ENCODE results near the gene ISG20. TPM values are rescaled to one million over a fixed set of nuclear protein-coding genes. Genes with fewer than 3 reads are reported as not detected.

ISG20 gene
- polyA plus RNA-seq, 1 donor (not counting 4 experiments of a cell fraction or from before 2014, with no cell fraction given): 8.9 TPM

GRCh38 chr15:88617790-88618189, 21.0 kb upstream of the ISG20 start:
- H3K4me2 ChIP-seq (ENCODE audit: control insufficient read depth, extremely low read depth, insufficient read depth, low read depth, low read length): no peak overlapping the region
- no peak overlapping the region for H3K27ac ChIP-seq (ENCODE audit: control insufficient read depth, insufficient read depth, low read length)
- H3K9me1 ChIP-seq (ENCODE audit: control insufficient read depth, extremely low read depth, insufficient read depth, low read length): no peaks in the 10 kb centered on the region
- H3K36me3 ChIP-seq (ENCODE audit: control insufficient read depth in 2 of 2, extremely low read depth in 1 of 2, insufficient read depth in 2 of 2, low read length in 2 of 2): no peaks in the 10 kb centered on the region
- FAIRE-seq (no peak), DNase-seq (ENCODE audit: low read depth, low spot score) (no peak)
- H3K9me3 ChIP-seq (ENCODE audit: control insufficient read depth, low read depth, low read length): no peaks in the 10 kb centered on the region
- H3K27me3 ChIP-seq (ENCODE audit: control insufficient read depth, extremely low read depth, insufficient read depth, low read length): no peaks in the 10 kb centered on the region
- peaks cover 13% of the 10 kb centered on the region for H3K4me1 ChIP-seq (ENCODE audit: control insufficient read depth, extremely low read depth, insufficient read depth, low read length)
- dilution Hi-C loops (cut with MboI; ENCODE audit: extremely low pct_ligation_motif_present, low sequenced_read_pairs): no loop called here
- H3K79me2 ChIP-seq (ENCODE audit: control insufficient read depth, insufficient read depth, low read length): peaks cover 14% of the 10 kb centered on the region
- TF ChIP-seq CTCF (optimal IDR thresholded peaks at IDR 0.05 in 1 of 3, IDR thresholded peaks at IDR 0.05 in 1 of 3, conservative IDR thresholded peaks at IDR 0.05 in 1 of 3; ENCODE audit: extremely low read depth in 1 of 3, insufficient read depth in 2 of 3, low read length in 3 of 3): no peak
- no peak for TF ChIP-seq EZH2 (IDR thresholded peaks at IDR 0.05; ENCODE audit: low read length)
- H3K9ac ChIP-seq (ENCODE audit: control insufficient read depth, extremely low read depth, insufficient read depth, low read length): no peak overlapping the region
- H2AFZ ChIP-seq (ENCODE audit: control insufficient read depth, low read length): no peak overlapping the region
- H4K20me1 ChIP-seq (ENCODE audit: control insufficient read depth, extremely low read depth, insufficient read depth, low read length): peaks cover 4% of the 10 kb centered on the region
- no peak overlapping the region for H3K4me3 ChIP-seq (ENCODE audit: control insufficient read depth in 2 of 3, extremely low read depth in 1 of 3, insufficient read depth in 2 of 3, low read depth in 1 of 3, low read length in 3 of 3)

GRCh38 chr15:88618686-88619085, 20.1 kb upstream of the ISG20 start:
- Histone ChIP-seq H3K27me3 (ENCODE audit: control insufficient read depth, extremely low read depth, insufficient read depth, low read length) (no peaks in the 10 kb centered on the region), H3K4me3 (ENCODE audit: control insufficient read depth in 2 of 3, extremely low read depth in 1 of 3, insufficient read depth in 2 of 3, low read depth in 1 of 3, low read length in 3 of 3) (no peak overlapping the region), H3K4me1 (ENCODE audit: control insufficient read depth, extremely low read depth, insufficient read depth, low read length) (peaks cover 17% of the 10 kb centered on the region), H3K9me3 (ENCODE audit: control insufficient read depth, low read depth, low read length) (no peaks in the 10 kb centered on the region), H3K36me3 (ENCODE audit: control insufficient read depth in 2 of 2, extremely low read depth in 1 of 2, insufficient read depth in 2 of 2, low read length in 2 of 2) (peaks cover 4 to 5% of the 10 kb centered on the region in 2 experiments), H3K9ac (ENCODE audit: control insufficient read depth, extremely low read depth, insufficient read depth, low read length) (no peak overlapping the region), H3K9me1 (ENCODE audit: control insufficient read depth, extremely low read depth, insufficient read depth, low read length) (peaks cover 2% of the 10 kb centered on the region), H2AFZ (ENCODE audit: control insufficient read depth, low read length) (no peak overlapping the region), H3K79me2 (ENCODE audit: control insufficient read depth, insufficient read depth, low read length) (peaks cover 20% of the 10 kb centered on the region), H3K27ac (ENCODE audit: control insufficient read depth, insufficient read depth, low read length) (no peak overlapping the region), H3K4me2 (ENCODE audit: control insufficient read depth, extremely low read depth, insufficient read depth, low read depth, low read length) (no peak overlapping the region), H4K20me1 (ENCODE audit: control insufficient read depth, extremely low read depth, insufficient read depth, low read length) (peaks cover 12% of the 10 kb centered on the region)
- DNase-seq (ENCODE audit: low read depth, low spot score): no peak
- dilution Hi-C loops (cut with MboI; ENCODE audit: extremely low pct_ligation_motif_present, low sequenced_read_pairs): no loop called here
- FAIRE-seq: no peak
- TF ChIP-seq CTCF (optimal IDR thresholded peaks at IDR 0.05 in 1 of 3, IDR thresholded peaks at IDR 0.05 in 1 of 3, conservative IDR thresholded peaks at IDR 0.05 in 1 of 3; ENCODE audit: extremely low read depth in 1 of 3, insufficient read depth in 2 of 3, low read length in 3 of 3) (no peak), EZH2 (IDR thresholded peaks at IDR 0.05; ENCODE audit: low read length) (no peak)

Measured in keratinocyte (primary cell).